Measurements from ENCODE around the gene FAM131C.

DNA sequence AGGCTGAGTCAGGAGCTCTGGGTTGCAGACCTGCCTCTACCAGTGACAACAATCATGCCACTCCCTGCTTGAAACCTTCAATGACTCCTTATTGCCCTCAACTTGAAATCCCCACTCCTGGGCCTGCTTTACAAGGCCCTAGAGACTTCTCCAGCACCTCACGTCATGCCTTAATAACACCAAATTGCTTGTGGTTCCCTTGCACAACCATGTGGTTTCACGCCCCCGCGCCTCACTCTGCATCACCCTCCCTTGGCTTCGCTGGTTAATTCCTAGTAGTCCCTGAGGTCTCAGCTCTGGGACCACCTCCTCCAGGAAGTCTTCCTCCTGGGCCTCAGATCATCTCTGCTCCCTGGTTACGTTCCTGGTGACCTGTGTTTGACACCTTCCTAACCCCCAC is 49.5 kb upstream of the FAM131C start:
- no peak for TF ChIP-seq POLR2A (IDR thresholded peaks at IDR 0.05)
- TF ChIP-seq, protein P1, sequence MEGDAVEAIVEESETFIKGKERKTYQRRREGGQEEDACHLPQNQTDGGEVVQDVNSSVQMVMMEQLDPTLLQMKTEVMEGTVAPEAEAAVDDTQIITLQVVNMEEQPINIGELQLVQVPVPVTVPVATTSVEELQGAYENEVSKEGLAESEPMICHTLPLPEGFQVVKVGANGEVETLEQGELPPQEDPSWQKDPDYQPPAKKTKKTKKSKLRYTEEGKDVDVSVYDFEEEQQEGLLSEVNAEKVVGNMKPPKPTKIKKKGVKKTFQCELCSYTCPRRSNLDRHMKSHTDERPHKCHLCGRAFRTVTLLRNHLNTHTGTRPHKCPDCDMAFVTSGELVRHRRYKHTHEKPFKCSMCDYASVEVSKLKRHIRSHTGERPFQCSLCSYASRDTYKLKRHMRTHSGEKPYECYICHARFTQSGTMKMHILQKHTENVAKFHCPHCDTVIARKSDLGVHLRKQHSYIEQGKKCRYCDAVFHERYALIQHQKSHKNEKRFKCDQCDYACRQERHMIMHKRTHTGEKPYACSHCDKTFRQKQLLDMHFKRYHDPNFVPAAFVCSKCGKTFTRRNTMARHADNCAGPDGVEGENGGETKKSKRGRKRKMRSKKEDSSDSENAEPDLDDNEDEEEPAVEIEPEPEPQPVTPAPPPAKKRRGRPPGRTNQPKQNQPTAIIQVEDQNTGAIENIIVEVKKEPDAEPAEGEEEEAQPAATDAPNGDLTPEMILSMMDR (IDR thresholded peaks at IDR 0.05): no peak
